ENCODE measurements around the gene HNRNPCL1.
"Not testable (repeated sequence)": the region's sequence is repeated elsewhere in the genome, so short reads cannot be mapped to it uniquely, and the experiment has no call there.

Gene HNRNPCL1

GRCh38 chr1:12848620-12849019 is at the start of gene HNRNPCL1:
Gene HNRNPCL1, minus strand, starts transcription at chr1:12848720. Its CDS starts 431 bp downstream, at chr1:12848289.
- not testable (repeated sequence) for H3K4me3 ChIP-seq (ENCODE audit: low read length); H3K27me3 ChIP-seq (ENCODE audit: control insufficient read depth, insufficient read depth, low read length); H3K4me1 ChIP-seq (ENCODE audit: control insufficient read depth, insufficient read depth, low read length); H3K36me3 ChIP-seq (ENCODE audit: control insufficient read depth, insufficient read depth, low read length); H3K9ac ChIP-seq (ENCODE audit: low read length); H3K27ac ChIP-seq (ENCODE audit: low read depth, low read length)

- not testable (repeated sequence) for H3K27ac ChIP-seq (ENCODE audit: low read depth, low read length); H3K4me3 ChIP-seq (ENCODE audit: low read length); H3K9ac ChIP-seq (ENCODE audit: low read length); H3K36me3 ChIP-seq (ENCODE audit: control insufficient read depth, insufficient read depth, low read length); H3K27me3 ChIP-seq (ENCODE audit: control insufficient read depth, insufficient read depth, low read length); H3K4me1 ChIP-seq (ENCODE audit: control insufficient read depth, insufficient read depth, low read length)
These were observed 49.6 kb upstream of the HNRNPCL1 start, which contains the start of gene PRAMEF10 for GRCh38 chr1:12898170-12898569. Gene PRAMEF10, minus strand, starts transcription at chr1:12898270. Its CDS starts 2,423 bp downstream, at chr1:12895847.

GRCh38 chr1:12886101-12886500 is 37.6 kb upstream of the HNRNPCL1 start, which contains the start of gene PRAMEF4:
Gene PRAMEF4, minus strand, starts transcription at chr1:12886201. Its CDS starts 2,807 bp downstream, at chr1:12883394.
- H3K4me1 ChIP-seq (ENCODE audit: control insufficient read depth, insufficient read depth, low read length); H3K9ac ChIP-seq (ENCODE audit: low read length); H3K4me3 ChIP-seq (ENCODE audit: low read length); H3K27ac ChIP-seq (ENCODE audit: low read depth, low read length); H3K36me3 ChIP-seq (ENCODE audit: control insufficient read depth, insufficient read depth, low read length); H3K27me3 ChIP-seq (ENCODE audit: control insufficient read depth, insufficient read depth, low read length): not testable (repeated sequence)

- H3K9ac ChIP-seq (ENCODE audit: low read length); H3K36me3 ChIP-seq (ENCODE audit: control insufficient read depth, insufficient read depth, low read length); H3K27ac ChIP-seq (ENCODE audit: low read depth, low read length); H3K27me3 ChIP-seq (ENCODE audit: control insufficient read depth, insufficient read depth, low read length); H3K4me3 ChIP-seq (ENCODE audit: low read length); H3K4me1 ChIP-seq (ENCODE audit: control insufficient read depth, insufficient read depth, low read length): not testable (repeated sequence)
These were observed 29.9 kb upstream of the HNRNPCL1 start for GRCh38 chr1:12878453-12878852.

GRCh38 chr1:12863131-12863880 is 14.8 kb upstream of the HNRNPCL1 start:
- not testable (repeated sequence) for H3K27ac ChIP-seq (ENCODE audit: low read depth, low read length); H3K4me1 ChIP-seq (ENCODE audit: control insufficient read depth, insufficient read depth, low read length); H3K36me3 ChIP-seq (ENCODE audit: control insufficient read depth, insufficient read depth, low read length); H3K9ac ChIP-seq (ENCODE audit: low read length); H3K4me3 ChIP-seq (ENCODE audit: low read length); H3K27me3 ChIP-seq (ENCODE audit: control insufficient read depth, insufficient read depth, low read length)

GRCh38 chr1:12856786-12857185 is 8.3 kb upstream of the HNRNPCL1 start, which contains the start of gene PRAMEF2:
Gene PRAMEF2, plus strand, starts transcription at chr1:12857086. Its CDS starts 1,924 bp downstream, at chr1:12859010.
- not testable (repeated sequence) for H3K27me3 ChIP-seq (ENCODE audit: control insufficient read depth, insufficient read depth, low read length); H3K4me3 ChIP-seq (ENCODE audit: low read length); H3K4me1 ChIP-seq (ENCODE audit: control insufficient read depth, insufficient read depth, low read length); H3K36me3 ChIP-seq (ENCODE audit: control insufficient read depth, insufficient read depth, low read length); H3K27ac ChIP-seq (ENCODE audit: low read depth, low read length); H3K9ac ChIP-seq (ENCODE audit: low read length)

GRCh38 chr1:12851779-12852178 is 3.3 kb upstream of the HNRNPCL1 start:
- H3K9ac ChIP-seq (ENCODE audit: low read length) = no peak overlapping the region
- no peaks in the 10 kb centered on the region for H3K36me3 ChIP-seq (ENCODE audit: control insufficient read depth, insufficient read depth, low read length)
- no peaks in the 10 kb centered on the region for H3K4me1 ChIP-seq (ENCODE audit: control insufficient read depth, insufficient read depth, low read length)

GRCh38 chr1:12833251-12833650 is 15.3 kb downstream of the HNRNPCL1 start:
- not testable (repeated sequence) for H3K9ac ChIP-seq (ENCODE audit: low read length); H3K27me3 ChIP-seq (ENCODE audit: control insufficient read depth, insufficient read depth, low read length); H3K27ac ChIP-seq (ENCODE audit: low read depth, low read length)

More at GRCh38 chr1:12851779-12852178, 3.3 kb upstream of the HNRNPCL1 start:
- no peaks in the 10 kb centered on the region for H3K27me3 ChIP-seq (ENCODE audit: control insufficient read depth, insufficient read depth, low read length)
- H3K27ac ChIP-seq (ENCODE audit: low read depth, low read length) = no peak overlapping the region
- no peak overlapping the region for H3K4me3 ChIP-seq (ENCODE audit: low read length)

GRCh38 chr1:12831310-12831709 is 17.2 kb downstream of the HNRNPCL1 start, which contains the start of gene PRAMEF11:
Gene PRAMEF11, minus strand, starts transcription at chr1:12831410. Its CDS starts 2,621 bp downstream, at chr1:12828789.
- H3K27ac ChIP-seq (ENCODE audit: low read depth, low read length); H3K9ac ChIP-seq (ENCODE audit: low read length); H3K4me1 ChIP-seq (ENCODE audit: control insufficient read depth, insufficient read depth, low read length); H3K36me3 ChIP-seq (ENCODE audit: control insufficient read depth, insufficient read depth, low read length); H3K4me3 ChIP-seq (ENCODE audit: low read length); H3K27me3 ChIP-seq (ENCODE audit: control insufficient read depth, insufficient read depth, low read length): not testable (repeated sequence)

More at GRCh38 chr1:12833251-12833650, 15.3 kb downstream of the HNRNPCL1 start:
- not testable (repeated sequence) for H3K4me1 ChIP-seq (ENCODE audit: control insufficient read depth, insufficient read depth, low read length); H3K36me3 ChIP-seq (ENCODE audit: control insufficient read depth, insufficient read depth, low read length); H3K4me3 ChIP-seq (ENCODE audit: low read length)

GRCh38 chr1:12819061-12819460 is 29.5 kb downstream of the HNRNPCL1 start:
- not testable (repeated sequence) for H3K4me3 ChIP-seq (ENCODE audit: low read length); H3K36me3 ChIP-seq (ENCODE audit: control insufficient read depth, insufficient read depth, low read length); H3K9ac ChIP-seq (ENCODE audit: low read length); H3K27ac ChIP-seq (ENCODE audit: low read depth, low read length); H3K27me3 ChIP-seq (ENCODE audit: control insufficient read depth, insufficient read depth, low read length); H3K4me1 ChIP-seq (ENCODE audit: control insufficient read depth, insufficient read depth, low read length)

GRCh38 chr1:12811409-12811784 is 37.1 kb downstream of the HNRNPCL1 start:
- H3K4me1 ChIP-seq (ENCODE audit: control insufficient read depth, insufficient read depth, low read length) = no peaks in the 10 kb centered on the region
- no peaks in the 10 kb centered on the region for H3K36me3 ChIP-seq (ENCODE audit: control insufficient read depth, insufficient read depth, low read length)
- no peak overlapping the region for H3K27ac ChIP-seq (ENCODE audit: low read depth, low read length)
- no peak overlapping the region for H3K4me3 ChIP-seq (ENCODE audit: low read length)
- H3K9ac ChIP-seq (ENCODE audit: low read length) = no peak overlapping the region
- H3K27me3 ChIP-seq (ENCODE audit: control insufficient read depth, insufficient read depth, low read length) = no peaks in the 10 kb centered on the region

- Histone ChIP-seq H3K27ac (ENCODE audit: low read depth, low read length) (no peak overlapping the region), H3K4me3 (ENCODE audit: low read length) (no peak overlapping the region), H3K27me3 (ENCODE audit: control insufficient read depth, insufficient read depth, low read length) (no peaks in the 10 kb centered on the region), H3K36me3 (ENCODE audit: control insufficient read depth, insufficient read depth, low read length) (no peaks in the 10 kb centered on the region), H3K9ac (ENCODE audit: low read length) (no peak overlapping the region), H3K4me1 (ENCODE audit: control insufficient read depth, insufficient read depth, low read length) (no peaks in the 10 kb centered on the region)
These were observed 37.7 kb downstream of the HNRNPCL1 start for GRCh38 chr1:12810691-12811408.

Measured in rectal smooth muscle tissue (tissue), 1 donor.